SKM-1 treated with dmso at 0.1 percent for 144 hours (cell line): ENCODE measurements around the gene PTGS1.
"Not testable (repeated sequence)": the region's sequence is repeated elsewhere in the genome, so short reads cannot be mapped to it uniquely, and the experiment has no call there.

Source experiments
- DNase-seq: peaks from one replicate; lab custom pipeline; 2025; ENCODE audit not compliant: unreplicated experiment; lab: John Stamatoyannopoulos, UW

Gene PTGS1

GRCh38 chr9:122370869-122371755, at the start of gene PTGS1:
Gene PTGS1 (plus strand): TSS chr9:122371024. CDS start chr9:122371085, 61 bp downstream.
- DNase-seq, result peak; percentile 68

- no peak for DNase-seq
Measured at GRCh38 chr9:122322553-122322952, 48.3 kb upstream of the PTGS1 start.

- DNase-seq, result not testable (repeated sequence)
Measured at GRCh38 chr9:122324665-122325064, 46.2 kb upstream of the PTGS1 start.

GRCh38 chr9:122325124-122325523, 45.7 kb upstream of the PTGS1 start:
- DNase-seq, result no peak

GRCh38 chr9:122327175-122327574, 43.6 kb upstream of the PTGS1 start:
- DNase-seq, result no peak

GRCh38 chr9:122329597-122329996, 41.2 kb upstream of the PTGS1 start:
- no peak for DNase-seq

- DNase-seq, result not testable (repeated sequence)
Measured at GRCh38 chr9:122330466-122330865, 40.4 kb upstream of the PTGS1 start.

- DNase-seq, result no peak
Measured at GRCh38 chr9:122331523-122331927, 39.3 kb upstream of the PTGS1 start.

- no peak for DNase-seq
Measured at GRCh38 chr9:122332083-122332482, 38.7 kb upstream of the PTGS1 start.

GRCh38 chr9:122332644-122333043, 38.2 kb upstream of the PTGS1 start:
- DNase-seq, result no peak

- DNase-seq, result no peak
Measured at GRCh38 chr9:122333169-122333808, 37.5 kb upstream of the PTGS1 start.

- DNase-seq, result no peak
Measured at GRCh38 chr9:122334916-122335315, 35.9 kb upstream of the PTGS1 start.

GRCh38 chr9:122336189-122336588, 34.6 kb upstream of the PTGS1 start:
- DNase-seq, result no peak

GRCh38 chr9:122336866-122337555, 33.8 kb upstream of the PTGS1 start:
- no peak for DNase-seq

- DNase-seq, result no peak
Measured at GRCh38 chr9:122337556-122337929, 33.3 kb upstream of the PTGS1 start.

- no peak for DNase-seq
Measured at GRCh38 chr9:122338536-122338935, 32.3 kb upstream of the PTGS1 start.

GRCh38 chr9:122338994-122339393, 31.8 kb upstream of the PTGS1 start:
- DNase-seq, result no peak

- no peak for DNase-seq
Measured at GRCh38 chr9:122339579-122339978, 31.2 kb upstream of the PTGS1 start.

- DNase-seq, result no peak
Measured at GRCh38 chr9:122340161-122340560, 30.7 kb upstream of the PTGS1 start.

GRCh38 chr9:122342323-122343050, 28.3 kb upstream of the PTGS1 start:
- DNase-seq, result no peak
